NK-92 (cell line): ENCODE results near the gene WDR19.

ENCODE experiments used
- DNase-seq: peaks from one replicate; lab custom pipeline; 2025; ENCODE audit not compliant: unreplicated experiment; lab: John Stamatoyannopoulos, UW

The WDR19 gene

DNA sequence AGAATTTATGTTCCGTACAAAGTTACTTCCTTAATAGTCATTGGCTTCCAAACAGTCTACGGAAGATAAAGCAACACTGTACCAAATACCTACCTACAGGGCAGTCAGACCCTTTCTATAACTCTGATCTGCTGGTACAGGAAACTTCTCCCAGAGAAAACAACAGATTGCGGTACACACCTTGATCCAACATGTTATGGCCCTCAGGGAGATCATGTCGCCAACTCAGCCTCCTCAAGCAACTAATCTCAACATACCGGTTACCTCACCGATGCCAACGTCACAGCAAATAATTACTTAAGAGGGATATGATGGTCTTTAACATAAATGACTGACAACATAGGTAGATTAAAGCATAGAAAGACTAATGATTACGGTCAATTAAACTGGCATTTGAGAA, 113.5 kb downstream of the WDR19 start:
- no peak for DNase-seq

DNA sequence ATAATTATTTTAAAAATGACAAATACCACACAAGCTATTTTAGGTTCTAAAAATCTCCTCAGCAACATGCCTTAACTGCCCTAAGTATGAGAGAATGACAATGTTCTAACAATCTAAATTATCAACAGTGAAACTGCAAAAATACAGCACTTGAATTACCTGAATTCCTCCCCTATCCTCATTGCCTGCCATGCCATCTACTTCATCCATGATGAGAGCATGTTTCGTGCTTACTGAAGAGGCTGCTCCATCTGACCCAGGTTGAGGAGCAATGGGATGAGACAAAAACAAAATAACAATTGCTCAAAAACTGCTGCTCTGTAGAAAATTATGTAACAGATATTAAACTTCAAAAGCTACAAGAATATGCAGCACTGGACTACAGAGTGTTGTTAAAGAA, 120.6 kb downstream of the WDR19 start:
- no peak for DNase-seq

DNA sequence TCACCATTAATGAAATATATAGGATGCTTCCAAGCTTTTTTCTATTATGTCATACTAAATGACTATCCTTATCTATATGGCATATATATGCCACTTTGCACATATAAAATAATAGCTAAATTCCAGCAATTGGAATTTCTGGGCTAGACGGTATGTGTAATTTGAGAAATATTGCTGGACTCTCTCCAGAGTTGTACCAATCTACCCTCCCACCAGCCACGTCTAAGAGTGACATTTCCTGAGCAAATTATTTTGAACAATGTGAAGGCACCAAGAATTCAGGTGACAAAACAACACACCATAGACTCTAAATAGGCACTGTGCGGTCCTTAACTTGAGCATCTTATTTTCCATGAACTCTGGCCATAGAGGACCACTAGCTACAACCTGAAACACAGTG, 121.5 kb downstream of the WDR19 start:
- DNase-seq: no peak

DNA sequence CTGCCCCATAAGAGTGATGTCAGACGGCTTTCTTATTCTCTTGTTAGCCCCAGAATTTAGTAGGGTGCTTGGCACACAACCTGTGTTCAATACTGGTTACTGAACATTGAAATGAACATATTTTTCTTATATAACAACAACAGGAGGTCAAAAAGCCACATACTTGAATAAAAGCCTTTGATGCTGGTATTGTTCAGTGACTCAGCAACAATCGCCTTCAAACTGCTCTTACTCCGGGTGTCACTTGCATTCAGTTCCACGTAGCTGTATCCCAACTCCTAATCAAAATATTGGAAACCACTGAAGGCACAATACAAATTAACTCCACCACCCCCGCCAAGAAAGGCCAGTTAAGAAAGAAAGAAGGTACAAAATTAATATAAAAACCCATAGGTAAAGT, 122.3 kb downstream of the WDR19 start:
- DNase-seq: no peak

DNA sequence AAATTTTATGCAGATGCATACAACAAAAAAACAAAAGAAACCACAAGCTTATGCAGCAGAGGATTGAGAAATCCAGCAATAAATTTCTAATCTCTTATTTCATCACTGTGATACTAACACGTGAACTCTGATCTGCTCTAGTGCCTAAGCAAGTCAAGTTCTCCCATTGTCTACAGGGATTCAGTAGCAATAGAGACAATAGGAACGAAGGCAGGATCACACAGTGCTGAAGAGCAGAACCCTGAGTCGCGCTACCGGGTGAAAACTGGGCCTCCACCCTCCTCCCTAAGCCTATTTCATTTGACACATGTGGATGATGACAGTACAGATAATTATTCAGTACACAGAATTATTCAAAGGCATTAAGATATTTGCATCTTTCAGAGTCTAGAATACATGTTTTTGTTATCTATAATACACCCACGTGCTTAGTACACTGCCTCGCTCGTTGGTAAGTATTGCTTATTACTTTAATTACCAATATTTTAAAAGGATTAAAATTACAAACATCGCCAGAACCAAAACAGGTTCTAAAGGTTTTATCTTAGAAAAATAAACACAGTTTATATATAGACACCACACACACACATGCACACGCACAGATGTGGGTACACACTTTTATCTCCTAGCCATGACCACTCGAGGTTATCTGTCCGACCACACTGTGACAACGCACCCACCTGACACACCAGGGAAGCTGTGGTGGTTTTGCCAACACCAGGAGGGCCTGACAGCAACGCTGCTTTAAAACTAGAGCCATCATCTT, 123.8 kb downstream of the WDR19 start:
- DNase-seq: no peak

DNA sequence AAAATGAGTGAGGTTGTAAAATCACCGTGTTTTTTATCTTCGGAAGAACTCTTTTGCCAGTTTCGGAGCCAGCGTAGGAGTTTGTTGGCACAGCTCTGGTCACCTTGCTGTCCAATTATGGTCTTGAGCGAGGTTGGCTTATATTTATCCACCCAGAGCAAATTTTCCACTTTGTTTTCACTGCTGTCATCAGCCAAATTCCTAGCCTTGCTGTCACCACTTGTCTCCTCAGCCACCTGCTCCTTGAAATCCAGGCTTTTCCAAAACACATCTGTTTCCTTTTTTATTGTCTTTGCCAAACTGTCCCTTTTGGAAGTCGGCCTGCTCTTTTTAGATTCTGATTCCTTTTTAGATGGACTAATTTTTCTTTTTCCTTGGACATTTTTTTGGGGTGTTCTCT, 126.3 kb downstream of the WDR19 start:
- no peak for DNase-seq

DNA sequence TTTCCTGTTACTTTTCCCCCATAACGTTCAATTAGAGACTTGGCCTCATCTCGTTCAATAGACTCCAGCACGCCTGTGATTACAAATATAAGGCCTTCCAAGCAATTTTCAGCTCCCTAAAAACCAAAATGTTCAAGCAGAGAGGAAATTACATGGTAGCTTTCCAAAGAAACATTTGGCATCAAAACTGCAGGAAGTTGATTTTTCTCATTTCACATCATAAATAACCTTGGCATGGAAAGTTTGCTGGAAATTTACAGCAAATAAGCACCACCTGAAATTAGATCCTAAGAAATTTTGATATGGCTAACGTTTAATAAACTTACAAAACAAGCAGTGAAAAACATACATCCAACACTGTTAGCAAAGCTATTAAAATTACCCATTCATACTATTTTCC, 130.5 kb downstream of the WDR19 start:
- DNase-seq: no peak

DNA sequence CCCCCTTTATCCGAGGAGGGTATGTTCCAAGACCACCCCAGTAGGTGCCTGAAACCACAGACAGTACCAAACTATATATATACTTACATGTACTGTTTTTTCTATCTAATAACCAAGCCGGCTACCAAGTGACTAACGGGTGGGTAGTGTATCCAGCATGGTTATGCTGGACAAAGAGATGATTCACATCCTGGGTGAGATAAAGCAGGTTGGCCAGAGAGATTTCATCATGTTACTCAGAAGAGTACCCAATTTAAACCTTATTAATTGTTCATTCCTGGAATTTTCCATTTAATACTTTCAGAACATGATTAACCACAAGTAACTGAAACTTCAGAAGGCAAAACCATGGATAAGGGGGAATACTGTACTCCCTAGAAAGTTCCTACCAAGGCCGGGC, 137.3 kb downstream of the WDR19 start:
- DNase-seq: no peak

DNA sequence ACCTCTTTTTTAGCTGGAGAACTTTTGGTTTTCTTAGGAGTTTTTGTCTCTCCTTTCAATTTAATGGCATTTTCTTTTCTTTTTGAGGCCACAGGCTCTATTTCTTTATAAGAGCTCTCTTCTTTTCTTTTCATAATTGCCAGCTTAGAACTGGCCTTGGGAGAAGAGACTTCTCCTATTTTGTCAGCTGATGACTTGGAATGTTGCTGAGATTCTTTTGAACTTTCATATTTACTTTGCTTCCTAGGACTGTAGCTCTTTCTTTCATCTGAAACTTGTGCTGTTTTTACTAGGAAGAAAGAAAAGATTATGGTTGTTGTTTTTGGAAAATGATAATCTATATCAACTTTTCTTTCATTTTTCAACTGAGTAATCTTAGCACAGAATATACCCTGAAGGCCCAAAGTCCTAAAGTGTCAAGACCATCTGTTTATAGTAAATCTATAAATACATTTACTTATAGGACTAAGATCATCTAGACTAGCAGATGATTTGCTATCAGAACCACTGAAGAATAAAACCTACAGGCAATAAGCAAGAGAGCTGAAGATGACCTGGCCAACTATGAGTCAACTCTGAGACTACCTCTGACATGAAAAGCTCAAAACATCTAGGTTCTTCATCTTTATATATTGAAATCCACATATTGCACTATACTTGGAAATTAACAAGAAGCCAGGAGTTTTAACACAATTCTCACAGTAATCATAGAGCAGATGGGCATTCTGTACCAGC, 138.2 kb downstream of the WDR19 start:
- no peak for DNase-seq

DNA sequence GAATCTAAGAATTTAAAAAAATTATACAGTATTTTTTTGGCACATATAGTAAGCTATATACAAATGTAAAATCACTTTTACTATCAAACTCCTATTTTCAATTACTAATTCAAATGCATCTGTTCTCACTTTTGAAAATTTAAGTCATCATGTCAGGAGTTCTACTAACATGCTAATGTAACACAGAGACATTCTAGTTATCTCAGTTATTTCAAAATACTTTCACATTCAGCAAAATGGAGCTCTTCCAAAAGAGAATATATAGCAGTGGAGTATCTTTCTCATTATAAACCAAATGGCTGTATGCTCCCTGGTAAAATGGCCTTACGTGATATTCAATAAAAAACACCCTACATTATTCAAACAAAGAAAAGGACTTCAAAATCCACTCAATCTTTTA, 141.5 kb downstream of the WDR19 start:
- DNase-seq: no peak

DNA sequence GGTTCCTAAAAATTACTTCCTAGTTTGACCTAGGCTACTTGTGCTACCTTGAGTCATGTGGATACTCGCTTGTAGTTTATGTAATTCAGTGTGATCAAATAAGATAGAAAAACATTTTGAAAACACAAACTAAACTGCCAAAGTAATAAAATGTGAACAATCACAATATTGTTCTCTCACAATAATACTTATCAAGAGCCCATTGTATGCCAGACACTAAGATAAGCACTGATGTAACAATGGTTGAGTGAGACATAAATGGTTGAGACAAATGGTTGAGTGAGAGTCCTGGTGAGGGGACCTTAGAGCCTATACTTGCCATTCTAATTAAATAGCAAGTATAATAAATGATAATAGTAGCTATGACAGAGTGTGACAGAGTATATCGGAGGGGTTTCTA, 142.1 kb downstream of the WDR19 start:
- no peak for DNase-seq

DNA sequence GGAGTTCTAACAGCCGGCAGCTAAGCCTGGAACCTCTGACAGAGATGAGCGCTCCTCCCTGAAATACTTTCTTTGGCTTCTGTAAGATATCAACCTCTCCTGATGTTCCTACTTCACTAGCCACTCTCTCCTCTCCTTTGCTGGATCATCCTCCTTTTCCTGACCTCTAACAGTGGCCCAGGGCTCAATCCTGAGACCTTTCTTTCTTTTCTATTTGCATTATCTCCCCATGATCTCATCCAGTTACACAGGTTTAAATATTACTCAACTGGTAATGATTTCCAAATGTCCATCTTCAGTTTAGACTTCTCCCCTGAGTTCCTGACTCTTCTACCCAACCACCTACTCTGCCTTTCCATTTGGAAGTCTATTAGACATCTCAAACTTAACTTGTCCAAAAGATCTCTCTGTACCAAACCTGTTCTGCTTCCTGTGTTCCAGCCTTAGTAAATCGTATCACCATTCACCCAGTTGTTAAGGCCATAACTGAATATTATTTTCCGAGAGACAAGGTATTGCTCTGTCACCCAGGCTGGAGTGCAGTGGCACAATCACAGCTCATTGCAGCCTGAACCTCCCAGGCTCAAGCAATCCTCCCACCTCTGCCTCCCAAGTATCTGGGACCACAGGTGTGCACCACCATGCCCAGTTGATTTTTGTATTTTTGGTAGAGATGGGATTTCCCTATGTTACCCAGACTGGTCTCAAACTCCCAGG, 142.7 kb downstream of the WDR19 start:
- no peak for DNase-seq

DNA sequence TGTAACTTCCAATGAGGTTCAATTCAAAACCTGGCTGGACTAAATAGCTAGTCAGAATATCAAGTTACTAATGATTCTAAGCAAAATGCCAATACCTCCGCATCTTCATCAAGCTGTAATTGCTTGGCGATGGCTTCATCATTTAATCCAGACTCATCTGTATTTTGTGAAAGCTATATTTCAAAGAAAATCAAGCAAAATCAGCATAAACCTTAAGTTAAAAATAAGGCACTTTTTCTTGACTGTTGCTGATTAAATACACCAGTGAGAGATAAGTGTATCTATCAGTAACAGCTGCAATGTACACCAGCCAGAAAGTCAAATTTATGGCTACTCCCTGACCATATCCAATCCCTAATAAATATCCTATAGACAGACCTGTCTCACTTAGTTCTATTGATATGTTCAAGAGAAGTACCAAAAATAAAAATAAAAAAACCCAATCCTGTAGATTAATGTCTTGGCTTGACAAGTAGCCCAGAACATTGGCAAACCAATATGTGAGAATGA, 144.2 kb downstream of the WDR19 start:
- no peak for DNase-seq

DNA sequence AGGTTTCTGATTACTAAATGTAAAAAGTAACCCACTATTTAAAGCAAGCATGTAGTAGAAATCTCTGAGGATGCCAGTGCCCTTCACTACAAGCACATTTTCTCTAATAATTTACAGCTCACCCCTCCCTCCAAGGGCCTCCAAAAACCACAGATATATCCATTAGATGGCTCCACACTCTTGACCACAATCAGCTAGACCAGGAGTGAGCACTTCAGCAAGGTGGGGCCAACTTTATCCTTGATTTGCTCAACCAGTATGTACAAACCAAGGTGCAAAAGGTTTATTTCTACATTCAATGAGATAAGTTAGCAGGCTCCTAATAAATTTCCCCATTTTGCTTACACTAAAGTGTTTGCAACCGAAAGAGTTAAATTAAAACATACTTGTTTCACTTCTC, 148.0 kb downstream of the WDR19 start:
- DNase-seq: no peak

DNA sequence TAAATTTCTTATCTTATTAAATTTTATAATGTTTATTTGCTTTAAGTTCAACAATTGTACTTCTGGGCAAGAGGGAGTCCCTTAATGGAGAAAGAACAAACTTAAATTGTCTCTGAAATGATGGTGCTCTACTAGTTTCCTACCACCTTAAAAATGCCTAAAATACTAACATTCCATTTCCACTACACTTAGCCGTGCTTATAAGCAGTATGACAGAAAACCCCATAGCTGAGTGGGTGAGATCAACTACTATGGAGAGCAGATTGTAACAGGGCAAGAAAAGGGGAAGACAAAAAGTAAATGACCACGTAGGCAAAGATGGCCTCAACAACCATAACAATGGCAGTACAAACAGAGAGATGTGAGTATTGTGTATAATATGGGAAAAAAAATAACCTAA, 148.9 kb downstream of the WDR19 start:
- no peak for DNase-seq
